AG09319 (cell line): ENCODE measurements around the gene MAMLD1.

Experiments used
- DNase-seq: peaks from one replicate; pipeline ENCODE4 v3.0.0-alpha.2; 2010; ENCODE audit warnings: low read depth; ENCODE audit errors: extremely low read depth
- CTCF ChIP-seq: IDR thresholded peaks from 2 replicates; pipeline ENCODE4 v1.5.1; 2011; ENCODE audit warnings: low read depth, mild to moderate bottlenecking, inconsistent platforms, low read length, moderate library complexity

MAMLD1 gene

GRCh38 chrX:150544835-150545770 is 182.0 kb downstream of the MAMLD1 start:
- DNase-seq = no peak
- TF ChIP-seq CTCF = no peak

GRCh38 chrX:150546711-150547153 is 183.6 kb downstream of the MAMLD1 start:
- DNase-seq = no peak
- TF ChIP-seq CTCF = no peak

- TF ChIP-seq CTCF = no peak
- DNase-seq = no peak
Observed at GRCh38 chrX:150547375-150548115, 184.4 kb downstream of the MAMLD1 start.

- no peak for TF ChIP-seq CTCF
- DNase-seq = no peak
Observed at GRCh38 chrX:150548251-150548650, 185.1 kb downstream of the MAMLD1 start.

GRCh38 chrX:150548684-150549083 is 185.6 kb downstream of the MAMLD1 start:
- no peak for DNase-seq
- TF ChIP-seq CTCF = no peak

- DNase-seq = no peak
- no peak for TF ChIP-seq CTCF
Observed at GRCh38 chrX:150551963-150552362, 188.8 kb downstream of the MAMLD1 start.

GRCh38 chrX:150558424-150558823 is 195.3 kb downstream of the MAMLD1 start:
- no peak for DNase-seq
- no peak for TF ChIP-seq CTCF
